HG03520 (cell line): Measurements from ENCODE around the gene SART3.
"Not testable (repeated sequence)": the region's sequence is repeated elsewhere in the genome, so short reads cannot be mapped to it uniquely, and the experiment has no call there.

Experiments used
- ATAC-seq: cut with Tn5 transposase; IDR thresholded peaks from one replicate; pipeline ENCODE4 v1.9.1; 2021; ENCODE audit warnings: mild to moderate bottlenecking, moderate library complexity; ENCODE audit not compliant: unreplicated experiment

The SART3 gene

GRCh38 chr12:108597559-108598471 lies 36.8 kb upstream of the SART3 start, which contains the start of gene TMEM119:
TMEM119 (minus strand) TSS chr12:108598084; CDS start chr12:108592383, 5,701 bp downstream.
- no peak for ATAC-seq

- ATAC-seq: no peak
These were observed 36.0 kb upstream of the SART3 start for GRCh38 chr12:108596854-108597558.

GRCh38 chr12:108595711-108596647 lies 35.0 kb upstream of the SART3 start:
- no peak for ATAC-seq

GRCh38 chr12:108594960-108595710 lies 34.2 kb upstream of the SART3 start:
- ATAC-seq: no peak

- ATAC-seq: no peak
These were observed 33.4 kb upstream of the SART3 start for GRCh38 chr12:108594323-108594903.

- no peak for ATAC-seq
These were observed 31.3 kb upstream of the SART3 start for GRCh38 chr12:108592033-108592909.

- no peak for ATAC-seq
These were observed 30.5 kb upstream of the SART3 start for GRCh38 chr12:108591267-108591980.

GRCh38 chr12:108590463-108590862 lies 29.5 kb upstream of the SART3 start:
- not testable (repeated sequence) for ATAC-seq

GRCh38 chr12:108589840-108590229 lies 28.9 kb upstream of the SART3 start:
- no peak for ATAC-seq

- no peak for ATAC-seq
These were observed 28.3 kb upstream of the SART3 start for GRCh38 chr12:108589028-108589839.

GRCh38 chr12:108587826-108588225 lies 26.9 kb upstream of the SART3 start:
- no peak for ATAC-seq

GRCh38 chr12:108586306-108586705 lies 25.3 kb upstream of the SART3 start:
- ATAC-seq: no peak

- ATAC-seq: no peak
These were observed 24.9 kb upstream of the SART3 start for GRCh38 chr12:108585864-108586263.

- no peak for ATAC-seq
These were observed 23.6 kb upstream of the SART3 start for GRCh38 chr12:108584456-108585065.

GRCh38 chr12:108583991-108584390 lies 23.0 kb upstream of the SART3 start:
- ATAC-seq: no peak

- no peak for ATAC-seq
These were observed 22.2 kb upstream of the SART3 start for GRCh38 chr12:108582978-108583770.
